ENCODE results near the gene GALNT1. TPM values are rescaled to one million over a fixed set of nuclear protein-coding genes. Genes with fewer than 3 reads are reported as not detected.

The GALNT1 gene
- total and polyA plus RNA-seq, 2 of the 4 experiments (the other 2 are of a cell fraction) = 24.9 to 43.9 TPM

DNA sequence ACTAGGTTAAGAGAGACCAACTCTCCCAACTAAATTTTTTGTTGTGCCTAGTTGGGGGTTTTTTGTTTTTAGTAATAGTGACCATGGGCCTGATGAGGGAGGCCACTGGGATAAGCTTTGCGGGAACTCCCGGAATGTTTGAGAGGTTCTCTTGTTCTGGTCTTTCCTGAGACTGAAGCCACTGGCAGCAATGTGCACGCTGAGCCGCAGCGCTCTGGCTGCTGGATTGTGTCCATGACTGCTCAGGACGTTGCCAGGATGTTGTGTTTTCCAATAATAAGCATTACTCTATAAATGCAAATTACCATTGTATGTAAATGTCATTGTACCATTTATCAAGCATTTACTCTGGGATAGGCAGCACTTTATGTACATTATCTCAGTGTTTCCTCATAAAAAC lies 126.1 kb downstream of the GALNT1 start:
- H3K36me3 ChIP-seq (ENCODE audit: control insufficient read depth, insufficient read depth, low read length) = peaks cover 5% of the 10 kb centered on the region
- POLR2A ChIA-PET (ENCODE audit: unreplicated experiment) = no interaction called here
- no peak overlapping the region for H3K4ac ChIP-seq (ENCODE audit: low read depth, low read length)
- no peaks in the 10 kb centered on the region for H3K9me3 ChIP-seq (ENCODE audit: control insufficient read depth, insufficient read depth, low read length)
- H3K27ac ChIP-seq (ENCODE audit: insufficient read depth, low read length) = no peak overlapping the region
- no peak overlapping the region for H3K18ac ChIP-seq (ENCODE audit: low read depth, low read length)
- no peaks in the 10 kb centered on the region for H3K27me3 ChIP-seq (ENCODE audit: control insufficient read depth, insufficient read depth, low read length)
- H2BK15ac ChIP-seq (ENCODE audit: low read depth, low read length) = no peak overlapping the region
- H4K20me1 ChIP-seq (ENCODE audit: insufficient read depth, low read length) = no peaks in the 10 kb centered on the region
- DNase-seq (no peak), ATAC-seq (ENCODE audit: low read depth) (no peak)
- H2BK120ac ChIP-seq (ENCODE audit: low read depth, low read length) = no peak overlapping the region
- no peak overlapping the region for H2AK9ac ChIP-seq (replicated peaks; ENCODE audit: low read depth, low read length, poor library complexity)
- H3K4me2 ChIP-seq (ENCODE audit: low read depth, low read length) = no peak overlapping the region
- H3K4me1 ChIP-seq (ENCODE audit: control insufficient read depth, insufficient read depth, low read length) = peaks cover 5% of the 10 kb centered on the region
- H4K8ac ChIP-seq (ENCODE audit: low read depth in 2 of 2, low read length in 2 of 2) = no peak overlapping the region
- intact Hi-C loops (cut with micrococcal nuclease) = no loop called here
- H3K9me1 ChIP-seq (ENCODE audit: insufficient read depth, low read length) = no peaks in the 10 kb centered on the region; the same call in 1 of the 2 replicates
- WGBS, 2 experiments (ENCODE audit: extremely low coverage in 2 of 2, insufficient read length in 1 of 2) = 40% methylated on average over 1 of the region's 6 CpGs; no CpG with 5 or more reads in 1 of the 2 experiments
- no peak overlapping the region for H3K4me3 ChIP-seq (ENCODE audit: insufficient read depth, low read depth, low read length)
- in situ Hi-C loops (cut with MboI; ENCODE audit: low sequenced_read_pairs) = no loop called here
- dilution Hi-C loops (cut with HindIII; ENCODE audit: low sequenced_read_pairs, unreplicated experiment) = no loop called here
- H2BK20ac ChIP-seq (ENCODE audit: low read depth, low read length) = no peak overlapping the region
- H3K23ac ChIP-seq (ENCODE audit: low read depth, low read length) = no peak overlapping the region
- no peak overlapping the region for H3K9ac ChIP-seq (ENCODE audit: low read depth, low read length)
- H4K5ac ChIP-seq (ENCODE audit: low read depth, low read length) = no peak overlapping the region
- CTCF ChIA-PET = no interaction called here
- H3K14ac ChIP-seq (replicated peaks; ENCODE audit: low read depth, low read length) = no peak overlapping the region
- no peak overlapping the region for H2AFZ ChIP-seq (replicated peaks; ENCODE audit: low read length, poor library complexity)
- no peaks in the 10 kb centered on the region for H3K79me1 ChIP-seq (ENCODE audit: low read depth in 1 of 2, low read length in 2 of 2)
- TF ChIP-seq NFE2L2 (IDR thresholded peaks at IDR 0.05; ENCODE audit: low read depth, low read length) = no peak
- TF ChIP-seq POLR2A (IDR thresholded peaks at IDR 0.05; ENCODE audit: low read depth, low read length) = no peak
- TF ChIP-seq, protein P1, sequence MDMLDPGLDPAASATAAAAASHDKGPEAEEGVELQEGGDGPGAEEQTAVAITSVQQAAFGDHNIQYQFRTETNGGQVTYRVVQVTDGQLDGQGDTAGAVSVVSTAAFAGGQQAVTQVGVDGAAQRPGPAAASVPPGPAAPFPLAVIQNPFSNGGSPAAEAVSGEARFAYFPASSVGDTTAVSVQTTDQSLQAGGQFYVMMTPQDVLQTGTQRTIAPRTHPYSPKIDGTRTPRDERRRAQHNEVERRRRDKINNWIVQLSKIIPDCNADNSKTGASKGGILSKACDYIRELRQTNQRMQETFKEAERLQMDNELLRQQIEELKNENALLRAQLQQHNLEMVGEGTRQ (IDR thresholded peaks at IDR 0.05; ENCODE audit: low read depth, low read length) = no peak
- no peak for TF ChIP-seq MAZ (IDR thresholded peaks at IDR 0.05; ENCODE audit: borderline replicate concordance, low read depth, low read length)
- BruUV-seq (replicated peaks) = no TSS peak
- no peak overlapping the region for H4K91ac ChIP-seq (ENCODE audit: insufficient read depth, low read depth, low read length)
- H2BK5ac ChIP-seq (ENCODE audit: low read depth, low read length, poor library complexity, severe bottlenecking) = no peak overlapping the region
- H3K56ac ChIP-seq (ENCODE audit: extremely low read depth, insufficient read depth, low read length) = no peak overlapping the region
- no peak overlapping the region for H2AK5ac ChIP-seq (ENCODE audit: low read depth, low read length)
